ENCODE measurements around the gene SPEN.
"Not testable (repeated sequence)": the region's sequence is repeated elsewhere in the genome, so short reads cannot be mapped to it uniquely, and the experiment has no call there.

The SPEN gene

DNA sequence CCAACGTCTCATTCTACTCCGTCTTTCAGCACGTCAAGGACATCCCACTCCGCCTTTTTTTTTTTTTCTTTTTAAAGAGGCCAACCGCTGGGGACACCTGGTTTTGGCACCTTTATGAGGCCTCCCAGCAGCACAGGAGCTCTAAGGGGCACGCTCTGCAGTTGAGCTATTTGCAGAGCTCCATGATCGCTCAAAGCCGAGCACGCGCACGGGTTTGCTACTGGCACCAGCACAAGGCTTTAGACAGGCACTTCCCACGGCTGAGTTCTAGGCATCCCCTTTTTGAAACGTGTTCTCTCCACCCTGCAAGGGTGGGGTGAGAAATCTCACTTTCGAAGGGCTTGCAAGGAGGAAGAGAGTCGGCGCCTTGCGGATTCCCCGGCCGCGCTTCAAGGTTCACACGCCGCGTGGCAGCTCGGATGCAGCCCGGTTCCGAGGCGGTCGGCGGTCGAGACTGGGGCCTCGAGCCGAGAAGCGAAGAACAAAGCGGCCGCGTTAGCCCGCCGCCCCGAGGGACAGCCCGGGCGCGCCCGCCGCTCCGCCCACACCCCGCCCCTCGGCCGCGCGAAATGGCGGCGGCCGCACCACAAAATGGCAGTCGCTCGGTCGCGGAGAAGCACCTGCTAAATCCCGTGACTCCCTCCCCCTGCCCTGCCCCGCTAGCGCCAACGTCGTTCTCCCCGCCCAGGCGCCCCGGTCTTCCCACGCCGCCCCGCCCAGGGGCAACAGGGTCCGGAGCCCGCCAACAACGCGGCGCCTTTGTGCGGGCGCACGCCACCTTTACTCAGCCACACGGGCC, 12.9 kb upstream of the SPEN start:
- H3K4me1 ChIP-seq (ENCODE audit: control insufficient read depth, insufficient read depth, low read length), result peaks cover 22% of the 10 kb centered on the region
- H3K27ac ChIP-seq (ENCODE audit: low read depth, low read length), result peak overlapping the region; percentile 100
- no peaks in the 10 kb centered on the region for H3K27me3 ChIP-seq (ENCODE audit: control insufficient read depth, insufficient read depth, low read length)
- H3K9me3 ChIP-seq (ENCODE audit: control insufficient read depth, insufficient read depth, low read length), result no peaks in the 10 kb centered on the region
- no peaks in the 10 kb centered on the region for H3K36me3 ChIP-seq (ENCODE audit: control insufficient read depth, insufficient read depth, low read length)
- H3K9ac ChIP-seq (ENCODE audit: low read depth, low read length), result peak overlapping the region; percentile 98
- peak overlapping the region; percentile 87 for H3K4me3 ChIP-seq (ENCODE audit: low read depth, low read length)

DNA sequence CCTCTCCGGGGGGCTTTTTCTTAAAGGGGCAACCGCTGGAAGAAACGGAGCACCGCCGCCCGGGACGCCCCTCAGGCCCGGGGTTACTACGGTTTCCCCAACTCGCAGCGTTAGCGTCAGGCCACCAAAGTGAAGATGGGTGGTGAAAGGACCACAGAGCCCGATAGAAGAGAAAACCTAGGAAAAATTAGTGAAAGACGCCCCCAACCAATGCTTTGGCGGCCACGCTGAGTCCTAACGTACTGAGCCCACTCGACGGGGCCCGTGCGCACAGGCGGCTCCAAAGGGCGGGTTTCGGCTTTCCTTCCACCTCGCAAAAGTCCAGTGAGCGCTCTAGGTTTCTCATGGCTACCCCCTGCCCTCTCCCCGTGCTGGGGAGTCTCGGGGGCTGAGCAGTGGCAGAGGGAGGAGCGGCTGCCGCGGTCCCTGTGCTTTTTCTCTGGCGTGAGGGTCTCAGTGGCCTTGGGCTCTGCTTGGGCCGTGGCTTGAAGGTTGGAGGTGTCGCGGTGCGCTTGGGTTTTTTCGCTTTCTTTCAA, 12.2 kb upstream of the SPEN start:
- H3K4me3 ChIP-seq (ENCODE audit: low read depth, low read length), result peak overlapping the region; percentile 87
- H3K27ac ChIP-seq (ENCODE audit: low read depth, low read length), result peak overlapping the region; percentile 100
- H3K36me3 ChIP-seq (ENCODE audit: control insufficient read depth, insufficient read depth, low read length), result no peaks in the 10 kb centered on the region
- H3K9me3 ChIP-seq (ENCODE audit: control insufficient read depth, insufficient read depth, low read length), result no peaks in the 10 kb centered on the region
- H3K9ac ChIP-seq (ENCODE audit: low read depth, low read length), result peak overlapping the region; percentile 98
- peaks cover 16% of the 10 kb centered on the region for H3K4me1 ChIP-seq (ENCODE audit: control insufficient read depth, insufficient read depth, low read length)
- no peaks in the 10 kb centered on the region for H3K27me3 ChIP-seq (ENCODE audit: control insufficient read depth, insufficient read depth, low read length)

DNA sequence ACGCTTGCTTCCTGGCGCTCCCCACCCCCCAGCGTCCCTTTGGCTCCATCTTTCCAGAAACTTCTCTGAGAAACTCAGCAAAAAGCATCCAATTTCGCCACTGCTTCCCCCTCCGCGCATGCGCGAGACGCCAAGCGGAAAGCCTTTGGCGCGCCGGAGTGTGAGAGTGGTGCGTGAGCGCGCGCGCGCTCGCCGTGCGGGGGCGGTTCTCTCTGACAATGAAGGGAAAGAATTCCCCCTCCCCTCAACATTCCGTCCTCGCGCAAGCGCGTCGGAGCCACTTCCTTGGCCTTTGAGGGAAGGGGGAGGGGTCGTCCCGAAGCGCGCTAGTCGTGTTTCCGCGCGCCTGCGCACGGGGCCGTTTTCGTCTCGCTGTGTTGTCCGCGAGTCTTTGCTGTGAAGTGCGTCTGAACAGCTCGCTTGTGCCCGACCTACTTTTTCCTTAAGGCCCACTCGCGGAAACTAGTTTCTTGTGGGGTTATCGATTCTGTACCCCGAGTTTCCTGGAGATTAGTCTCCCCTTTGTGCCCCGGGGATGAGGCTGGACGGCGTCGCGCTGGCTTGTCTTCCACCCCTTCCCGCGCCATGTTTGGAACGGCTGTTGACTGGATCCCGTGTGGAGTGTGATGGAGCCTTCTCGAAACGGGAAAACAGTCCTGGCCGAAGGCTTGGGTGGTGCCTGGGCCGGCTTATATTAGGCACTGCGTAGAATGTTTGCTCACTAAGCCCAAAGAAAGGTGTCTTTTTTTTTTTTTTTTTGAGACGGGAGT, 11.6 kb upstream of the SPEN start:
- H3K27ac ChIP-seq (ENCODE audit: low read depth, low read length), result peak overlapping the region; percentile 100
- H3K9me3 ChIP-seq (ENCODE audit: control insufficient read depth, insufficient read depth, low read length), result no peaks in the 10 kb centered on the region
- peak overlapping the region; percentile 87 for H3K4me3 ChIP-seq (ENCODE audit: low read depth, low read length)
- H3K36me3 ChIP-seq (ENCODE audit: control insufficient read depth, insufficient read depth, low read length), result no peaks in the 10 kb centered on the region
- H3K27me3 ChIP-seq (ENCODE audit: control insufficient read depth, insufficient read depth, low read length), result no peaks in the 10 kb centered on the region
- H3K9ac ChIP-seq (ENCODE audit: low read depth, low read length), result peak overlapping the region; percentile 98
- peaks cover 9% of the 10 kb centered on the region; the same call in 1 of the 2 replicates for H3K4me1 ChIP-seq (ENCODE audit: control insufficient read depth, insufficient read depth, low read length)

DNA sequence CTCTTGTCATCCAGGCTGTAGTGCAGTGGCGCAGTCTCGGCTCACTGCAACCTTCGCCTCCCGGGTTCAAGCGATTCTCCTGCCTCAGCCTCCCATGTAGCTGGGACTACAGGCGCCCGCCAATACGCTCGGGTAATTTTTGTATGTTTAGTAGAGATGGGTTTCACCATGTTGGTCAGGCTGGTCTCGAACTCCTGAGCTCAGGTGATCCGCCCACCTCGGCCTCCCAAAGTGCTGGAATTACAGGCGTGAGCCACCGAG, 11.1 kb upstream of the SPEN start:
- not testable (repeated sequence) for H3K9me3 ChIP-seq (ENCODE audit: control insufficient read depth, insufficient read depth, low read length); H3K36me3 ChIP-seq (ENCODE audit: control insufficient read depth, insufficient read depth, low read length); H3K4me1 ChIP-seq (ENCODE audit: control insufficient read depth, insufficient read depth, low read length); H3K9ac ChIP-seq (ENCODE audit: low read depth, low read length); H3K27me3 ChIP-seq (ENCODE audit: control insufficient read depth, insufficient read depth, low read length)
- peak overlapping the region; percentile 100 for H3K27ac ChIP-seq (ENCODE audit: low read depth, low read length)
- H3K4me3 ChIP-seq (ENCODE audit: low read depth, low read length), result peak overlapping the region; percentile 87; the same call in 1 of the 2 replicates

DNA sequence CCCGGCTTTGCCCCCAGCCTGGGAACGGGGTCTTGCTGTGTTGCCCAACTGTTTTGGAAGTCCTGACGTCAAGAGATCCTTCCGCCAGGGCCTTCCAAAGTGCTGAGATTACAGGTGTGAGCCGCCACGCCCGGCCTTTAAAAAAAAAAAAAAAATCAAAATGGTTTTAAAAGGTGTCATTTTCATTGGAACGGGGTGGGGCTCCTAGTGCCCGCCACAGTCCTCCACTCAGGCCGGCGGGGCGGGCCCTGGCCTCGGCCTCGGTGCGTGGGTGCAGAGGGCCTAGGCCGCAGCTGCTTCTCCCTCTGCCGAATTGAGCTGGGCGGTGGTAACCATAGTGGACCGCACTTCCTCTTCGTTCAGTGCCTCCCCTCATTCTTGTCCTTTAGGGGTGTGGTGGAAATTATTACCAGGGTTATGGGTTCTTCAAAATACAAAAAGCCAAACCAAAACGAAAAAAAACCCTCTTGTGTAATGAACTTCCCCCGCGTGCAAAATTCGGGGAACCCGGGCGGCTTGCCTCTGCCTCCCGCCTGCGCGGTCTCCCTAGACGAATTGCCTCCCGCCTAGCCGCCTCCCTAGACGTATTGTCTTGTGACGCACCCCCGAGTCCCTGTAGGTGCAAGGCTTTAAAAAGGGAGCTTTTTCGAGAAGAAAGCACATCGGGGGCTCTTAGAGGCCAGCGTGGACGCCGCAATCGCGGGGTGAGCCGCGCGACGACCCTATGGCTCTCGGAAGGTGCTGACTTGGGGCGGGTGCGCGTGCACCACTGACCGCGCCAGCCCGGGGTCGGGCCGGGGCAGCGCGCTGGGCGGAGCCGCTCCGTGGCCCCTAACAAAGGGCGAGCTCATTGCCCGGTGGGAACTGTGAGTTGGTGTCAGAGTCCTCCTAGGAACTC, 10.5 kb upstream of the SPEN start:
- Histone ChIP-seq H3K27ac (ENCODE audit: low read depth, low read length) (no peak overlapping the region), H3K4me1 (ENCODE audit: control insufficient read depth, insufficient read depth, low read length) (peaks cover 9% of the 10 kb centered on the region; the same call in 1 of the 2 replicates), H3K36me3 (ENCODE audit: control insufficient read depth, insufficient read depth, low read length) (no peaks in the 10 kb centered on the region), H3K4me3 (ENCODE audit: low read depth, low read length) (no peak overlapping the region), H3K9me3 (ENCODE audit: control insufficient read depth, insufficient read depth, low read length) (no peaks in the 10 kb centered on the region), H3K9ac (ENCODE audit: low read depth, low read length) (no peak overlapping the region), H3K27me3 (ENCODE audit: control insufficient read depth, insufficient read depth, low read length) (no peaks in the 10 kb centered on the region)

DNA sequence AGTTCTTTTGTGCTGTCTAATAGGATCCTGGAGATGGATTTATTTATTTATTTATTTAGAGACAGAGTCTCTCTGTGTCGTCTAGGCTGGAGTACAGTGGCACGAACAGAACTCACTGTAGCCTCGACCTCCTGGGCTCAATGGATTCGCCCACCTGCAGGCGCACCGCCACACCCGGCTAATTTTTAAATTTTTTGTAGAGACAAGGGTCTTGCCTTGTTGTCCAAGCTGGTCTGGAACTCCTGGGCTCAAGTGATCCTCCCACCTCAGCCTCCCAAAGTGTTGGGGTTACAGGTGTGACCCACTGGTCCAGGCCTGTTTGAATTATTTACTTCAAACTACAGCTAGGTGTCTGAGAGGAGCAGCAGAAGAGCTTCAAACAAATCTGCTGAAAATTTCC, 9.6 kb upstream of the SPEN start:
- Histone ChIP-seq H3K4me1 (ENCODE audit: control insufficient read depth, insufficient read depth, low read length) (peaks cover 9% of the 10 kb centered on the region; the same call in 1 of the 2 replicates), H3K9ac (ENCODE audit: low read depth, low read length) (no peak overlapping the region), H3K27ac (ENCODE audit: low read depth, low read length) (no peak overlapping the region)

DNA sequence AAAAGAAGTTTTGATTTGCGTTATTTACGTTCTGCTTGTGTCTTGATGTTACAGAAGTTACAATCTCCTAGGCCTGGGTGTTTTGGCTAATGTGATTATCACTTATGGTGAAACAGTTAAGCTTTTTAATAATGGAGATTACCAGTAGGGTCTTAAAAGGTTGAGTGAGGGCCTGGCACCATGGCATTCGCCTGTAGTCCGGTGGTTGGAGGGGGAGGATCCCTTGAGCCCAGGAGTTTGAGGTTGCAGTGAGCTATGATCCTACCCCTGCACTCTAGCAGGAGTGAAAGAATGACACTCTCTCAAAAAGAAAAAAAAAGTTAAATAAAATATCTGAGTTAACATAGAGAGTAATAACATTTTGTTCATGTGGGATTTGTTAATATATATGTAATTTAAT, 8.8 kb upstream of the SPEN start:
- H3K27ac ChIP-seq (ENCODE audit: low read depth, low read length), result no peak overlapping the region
- H3K36me3 ChIP-seq (ENCODE audit: control insufficient read depth, insufficient read depth, low read length), result no peaks in the 10 kb centered on the region
- no peaks in the 10 kb centered on the region for H3K27me3 ChIP-seq (ENCODE audit: control insufficient read depth, insufficient read depth, low read length)
- no peak overlapping the region for H3K4me3 ChIP-seq (ENCODE audit: low read depth, low read length)
- H3K9me3 ChIP-seq (ENCODE audit: control insufficient read depth, insufficient read depth, low read length), result no peaks in the 10 kb centered on the region
- peaks cover 5% of the 10 kb centered on the region; the same call in 1 of the 2 replicates for H3K4me1 ChIP-seq (ENCODE audit: control insufficient read depth, insufficient read depth, low read length)
- no peak overlapping the region for H3K9ac ChIP-seq (ENCODE audit: low read depth, low read length)

More for the DNA sequence above, 9.6 kb upstream of the SPEN start:
- H3K27me3 ChIP-seq (ENCODE audit: control insufficient read depth, insufficient read depth, low read length), result no peaks in the 10 kb centered on the region
- H3K4me3 ChIP-seq (ENCODE audit: low read depth, low read length), result no peak overlapping the region
- no peaks in the 10 kb centered on the region for H3K36me3 ChIP-seq (ENCODE audit: control insufficient read depth, insufficient read depth, low read length)
- H3K9me3 ChIP-seq (ENCODE audit: control insufficient read depth, insufficient read depth, low read length), result no peaks in the 10 kb centered on the region

DNA sequence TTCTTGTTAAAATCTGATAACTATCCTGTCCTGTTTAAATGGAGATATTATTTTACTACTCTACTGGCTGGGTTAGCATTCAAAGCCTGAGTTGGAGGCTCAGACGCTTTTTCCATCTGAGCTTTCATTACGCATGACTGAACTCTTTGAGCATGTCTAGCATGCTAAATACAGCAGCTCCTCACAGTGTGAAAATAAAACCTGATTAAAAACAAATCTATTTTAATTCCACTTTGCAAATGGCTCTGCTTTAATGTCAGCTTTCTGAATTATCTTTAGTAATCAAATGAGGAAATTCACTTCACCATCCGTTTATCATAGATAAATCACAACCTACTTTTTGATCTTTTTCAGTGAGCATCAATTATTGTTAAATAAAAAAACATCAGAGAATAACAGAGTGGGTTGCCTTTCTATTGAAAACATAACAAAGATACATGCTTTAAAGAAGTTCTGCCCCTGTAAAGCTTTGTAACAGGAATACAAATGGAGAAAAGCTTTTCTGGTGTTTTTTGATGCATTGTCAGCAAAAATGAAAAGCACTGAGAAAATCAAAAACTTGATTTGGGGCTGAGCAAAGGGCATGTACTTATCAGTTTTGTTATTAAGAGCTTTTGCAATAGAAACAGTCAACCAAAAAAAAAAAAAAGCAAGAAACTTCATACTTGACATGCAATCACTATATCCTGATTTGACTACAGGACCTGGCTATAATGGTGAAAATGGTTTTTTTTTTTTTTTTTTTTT, 3.5 kb upstream of the SPEN start:
- H3K27ac ChIP-seq (ENCODE audit: low read depth, low read length), result no peak overlapping the region
- no peak overlapping the region for H3K4me3 ChIP-seq (ENCODE audit: low read depth, low read length)
- H3K36me3 ChIP-seq (ENCODE audit: control insufficient read depth, insufficient read depth, low read length), result no peaks in the 10 kb centered on the region
- H3K9me3 ChIP-seq (ENCODE audit: control insufficient read depth, insufficient read depth, low read length), result no peaks in the 10 kb centered on the region
- no peaks in the 10 kb centered on the region for H3K27me3 ChIP-seq (ENCODE audit: control insufficient read depth, insufficient read depth, low read length)
- H3K9ac ChIP-seq (ENCODE audit: low read depth, low read length), result no peak overlapping the region
- no peaks in the 10 kb centered on the region for H3K4me1 ChIP-seq (ENCODE audit: control insufficient read depth, insufficient read depth, low read length)

DNA sequence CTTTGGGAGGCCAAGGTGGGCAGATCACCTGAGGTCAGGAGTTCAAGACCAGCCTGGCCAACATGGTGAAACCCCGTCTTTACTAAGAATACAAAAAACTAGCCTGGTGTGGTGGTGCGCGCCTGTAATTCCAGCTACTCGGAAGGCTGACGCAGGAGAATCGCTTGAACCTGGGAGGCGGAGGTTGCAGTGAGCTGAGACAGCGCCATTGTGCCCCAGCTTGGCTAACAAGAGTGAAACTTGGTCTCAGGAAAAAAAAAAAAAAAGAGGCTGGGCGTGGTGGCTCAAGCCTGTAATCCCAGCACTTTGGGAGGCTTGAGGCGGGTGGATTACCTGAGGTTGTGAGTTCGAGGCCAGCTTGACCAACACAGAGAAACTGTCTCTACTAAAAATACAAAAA, 1.5 kb upstream of the SPEN start:
- H3K9me3 ChIP-seq (ENCODE audit: control insufficient read depth, insufficient read depth, low read length); H3K4me1 ChIP-seq (ENCODE audit: control insufficient read depth, insufficient read depth, low read length); H3K36me3 ChIP-seq (ENCODE audit: control insufficient read depth, insufficient read depth, low read length); H3K27ac ChIP-seq (ENCODE audit: low read depth, low read length); H3K9ac ChIP-seq (ENCODE audit: low read depth, low read length); H3K4me3 ChIP-seq (ENCODE audit: low read depth, low read length); H3K27me3 ChIP-seq (ENCODE audit: control insufficient read depth, insufficient read depth, low read length): not testable (repeated sequence)

DNA sequence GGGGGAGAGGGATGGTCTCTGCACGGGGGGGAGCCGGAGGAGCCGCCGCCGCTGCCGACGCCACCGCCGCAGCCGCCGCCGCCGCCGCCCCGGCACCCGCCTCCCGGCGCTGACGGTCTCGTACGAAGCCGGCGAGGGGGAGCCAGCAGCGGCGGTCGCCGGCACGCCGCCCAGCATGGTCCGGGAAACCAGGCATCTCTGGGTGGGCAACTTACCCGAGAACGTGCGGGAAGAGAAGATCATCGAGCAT, 311 bp downstream of the SPEN start:
- H3K9ac ChIP-seq (ENCODE audit: low read depth, low read length), result peak overlapping the region; percentile 94; the same call in 1 of the 2 replicates
- no peaks in the 10 kb centered on the region for H3K9me3 ChIP-seq (ENCODE audit: control insufficient read depth, insufficient read depth, low read length)
- H3K27me3 ChIP-seq (ENCODE audit: control insufficient read depth, insufficient read depth, low read length), result no peaks in the 10 kb centered on the region
- H3K27ac ChIP-seq (ENCODE audit: low read depth, low read length), result peak overlapping the region; percentile 98
- H3K36me3 ChIP-seq (ENCODE audit: control insufficient read depth, insufficient read depth, low read length), result no peaks in the 10 kb centered on the region
- H3K4me3 ChIP-seq (ENCODE audit: low read depth, low read length), result peak overlapping the region; percentile 99
- peaks cover 21% of the 10 kb centered on the region for H3K4me1 ChIP-seq (ENCODE audit: control insufficient read depth, insufficient read depth, low read length)
